B cell (primary cell): Measurements from ENCODE around the gene PAK6. TPM values are rescaled to one million over a fixed set of nuclear protein-coding genes. Genes with fewer than 3 reads are reported as not detected.

Source experiments
- ATAC-seq: fragments of 200-7000 bp; cut with Tn5 transposase; one replicate; pipeline ENCODE4 v1.10.0; 2021; ENCODE audit warnings: low read depth, mild to moderate bottlenecking, moderate number of reproducible peaks, moderate library complexity
- CTCF ChIA-PET: fragments of 350-600 bp; sonication (Branson Sonifier 250); formaldehyde crosslinking; loops from one replicate; lab custom pipeline; 2021; ENCODE audit warnings: antibody characterized with exemption, inconsistent platforms; lab: Charles Lee
- POLR2A ChIA-PET: fragments of 350-600 bp; sonication (Branson Sonifier 250); formaldehyde crosslinking; loops from one replicate; lab custom pipeline; 2021; ENCODE audit warnings: antibody characterized with exemption; lab: Charles Lee
- DNase-seq: peaks from one replicate; pipeline ENCODE4 v3.0.0; 2013
- H2AFZ ChIP-seq: 2 replicates; pipeline ENCODE4 v1.6.1; 2012; ENCODE audit warnings: mild to moderate bottlenecking, low read depth, low read length; ENCODE audit not compliant: insufficient read depth, poor library complexity, severe bottlenecking
- H3K27ac ChIP-seq, 2 donors: 1 replicate in 1 of 2; 2 replicates in 1 of 2; pipeline ENCODE4 v1.5.1; 2012 to 2013; ENCODE audit warnings: low read length in 2 of 2, mild to moderate bottlenecking in 2 of 2, moderate library complexity in 1 of 2
- H3K27me3 ChIP-seq, 4 experiments: fragments of 200-600 bp in 1 of 4; sonication (generic) in 1 of 4; replicated peaks in 1 of 4; 1 replicate in 2 of 4; 2 replicates in 2 of 4; pipeline versions ENCODE4 v1.6.1 to v1.7.0; 2013 to 2016; ENCODE audit warnings: low read length in 3 of 4, mild to moderate bottlenecking in 2 of 4, mixed read lengths in 1 of 4, moderate library complexity in 1 of 4; ENCODE audit not compliant: insufficient read depth in 4 of 4, control insufficient read depth in 3 of 4; ENCODE audit errors: control extremely low read depth in 1 of 4
- H3K36me3 ChIP-seq, 2 experiments: replicated peaks in 1 of 2; 1 replicate in 1 of 2; 2 replicates in 1 of 2; pipeline versions ENCODE4 v1.6.1 to v1.7.1; 2013; ENCODE audit warnings: low read length in 1 of 2; ENCODE audit not compliant: insufficient read depth in 2 of 2, control insufficient read depth in 1 of 2; ENCODE audit errors: control extremely low read depth in 1 of 2, extremely low read depth in 1 of 2
- H3K4me1 ChIP-seq, 2 donors: fragments of 200-600 bp in 1 of 2; sonication (generic) in 1 of 2; 1 replicate in 1 of 2; 2 replicates in 1 of 2; pipeline versions ENCODE4 v1.5.1 to v1.6.1; 2013 to 2017; ENCODE audit warnings: low read length in 2 of 2; ENCODE audit not compliant: control insufficient read depth in 2 of 2, insufficient read depth in 2 of 2
- H3K4me2 ChIP-seq: replicated peaks from 2 replicates; pipeline ENCODE3; 2012; ENCODE audit warnings: mild to moderate bottlenecking, low read depth, low read length; ENCODE audit not compliant: poor library complexity, severe bottlenecking
- H3K4me3 ChIP-seq, 5 experiments: fragments of 200-600 bp in 1 of 5; sonication (generic) in 1 of 5; 1 replicate in 3 of 5; 2 replicates in 2 of 5; pipeline versions ENCODE4 v1.5.1 to v1.7.0; 2011 to 2016; ENCODE audit warnings: low read length in 4 of 5, mild to moderate bottlenecking in 4 of 5, low read depth in 2 of 5, control low read depth in 1 of 5, moderate library complexity in 1 of 5; ENCODE audit not compliant: insufficient read depth in 1 of 5; ENCODE audit errors: control extremely low read depth in 1 of 5, extremely low read depth in 1 of 5
- H3K79me2 ChIP-seq: fragments of 200-600 bp; sonication (generic); one replicate; pipeline ENCODE4 v1.6.0; 2016; ENCODE audit warnings: low read length; ENCODE audit not compliant: control insufficient read depth, insufficient read depth
- H3K9ac ChIP-seq: fragments of 200-600 bp; sonication (generic); 2 replicates; pipeline ENCODE4 v1.6.1; 2017; ENCODE audit warnings: mild to moderate bottlenecking, low read length, moderate library complexity
- H3K9me3 ChIP-seq, 3 donors: one replicate each; pipeline versions ENCODE4 v1.6.1 to v1.7.1; 2013; ENCODE audit warnings: low read length in 2 of 3; ENCODE audit not compliant: control insufficient read depth in 2 of 3, insufficient read depth in 1 of 3; ENCODE audit errors: control extremely low read depth in 1 of 3
- H4K20me1 ChIP-seq: 2 replicates; pipeline ENCODE4 v1.6.0; 2012; ENCODE audit warnings: mild to moderate bottlenecking, low read length; ENCODE audit not compliant: insufficient read depth, control insufficient read depth, poor library complexity, severe bottlenecking
- H3K27ac Mint-ChIP-seq: one replicate; pipeline ENCODE4 v1.8.0; 2021; ENCODE audit warnings: mixed read lengths
- H3K27me3 Mint-ChIP-seq: one replicate; pipeline ENCODE4 v1.8.0; 2021; ENCODE audit warnings: mixed read lengths
- H3K4me1 Mint-ChIP-seq: one replicate; pipeline ENCODE4 v1.8.0; 2021; ENCODE audit warnings: mixed read lengths
- H3K4me3 Mint-ChIP-seq: one replicate; pipeline ENCODE4 v1.8.0; 2021; ENCODE audit warnings: mixed read lengths
- H3K9me3 Mint-ChIP-seq: one replicate; pipeline ENCODE4 v1.8.0; 2022; ENCODE audit warnings: mixed read lengths; ENCODE audit not compliant: insufficient read depth
- CTCF ChIP-seq: fragments of 200-600 bp; IDR thresholded peaks from one replicate; pipeline ENCODE4 v1.8.0; 2022; ENCODE audit warnings: antibody characterized with exemption, mild to moderate bottlenecking
- EZH2 ChIP-seq: IDR thresholded peaks from 2 replicates; pipeline ENCODE4 v1.6.1; 2012; ENCODE audit warnings: borderline replicate concordance, low read depth, mild to moderate bottlenecking, moderate library complexity, low read length; ENCODE audit not compliant: insufficient read depth, poor library complexity, severe bottlenecking
- WGBS: methylation state at CpG from one replicate; pipeline ENCODE4 v1.1.5; 2013; ENCODE audit warnings: missing lambda C conversion rate; ENCODE audit not compliant: insufficient coverage; 5-methylcytosine and 5-hydroxymethylcytosine counted together
- intact Hi-C: fragments of 100-400 bp; cut with micrococcal nuclease; formaldehyde crosslinking; loops from one replicate; pipeline ENCODE4 v1.10.0; 2022
- polyA plus RNA-seq: library from polyadenylated mRNA; depleted of rRNA; stranded (reverse); fragments of >200 nt; gene quantifications from 2 replicates; pipeline ENCODE4 v1.2.3, GENCODE V29; 2012
- total RNA-seq, 2 donors: library from RNA; stranded (reverse); fragments of 120-200 nt in 1 of 2; gene quantifications; 1 replicate in 1 of 2; 2 replicates in 1 of 2; pipeline versions ENCODE4 v1.2.3 to v1.2.4, GENCODE V29; 2013 to 2022

PAK6 gene
- total and polyA plus RNA-seq, 2 donors (not counting 1 experiment from before 2014, with no cell fraction given), result 0.45 to 1.2 TPM

GRCh38 chr15:40190591-40190990 lies 48.3 kb upstream of the PAK6 start:
- TF ChIP-seq CTCF (no peak), EZH2 (no peak)
- POLR2A ChIA-PET, result no interaction called here
- Histone ChIP-seq H2AFZ (no peak overlapping the region), H3K36me3 (no peaks in the 10 kb centered on the region), H3K79me2 (peaks cover 3% of the 10 kb centered on the region), H3K4me3 (no peak overlapping the region), H3K27me3 (no peaks in the 10 kb centered on the region), H3K4me1 (peaks cover 0 to under 1% of the 10 kb centered on the region in 2 donors), H3K4me2 (no peak overlapping the region), H4K20me1 (no peaks in the 10 kb centered on the region), H3K9ac (no peak overlapping the region), H3K27ac (no peak overlapping the region), H3K9me3 (no peaks in the 10 kb centered on the region)
- Mint-ChIP-seq H3K4me1 (peaks cover 4% of the 10 kb centered on the region), H3K27ac (no peak overlapping the region), H3K27me3 (no peaks in the 10 kb centered on the region), H3K9me3 (no peaks in the 10 kb centered on the region), H3K4me3 (no peak overlapping the region)
- 90% methylated on average over 2 of the region's 6 CpGs for WGBS
- no peak for ATAC-seq
- CTCF ChIA-PET, result interaction anchor here (0.7 kb wide), 2 partner anchors 10 to 147 kb away, joined by 3 read pairs; no protein-coding TSS in a partner anchor
- intact Hi-C loops, result no loop called here
- DNase-seq, result no peak

GRCh38 chr15:40192942-40193341 lies 45.9 kb upstream of the PAK6 start:
- Histone ChIP-seq H3K9me3 (no peaks in the 10 kb centered on the region), H3K79me2 (peaks cover 3% of the 10 kb centered on the region), H3K36me3 (no peaks in the 10 kb centered on the region), H3K9ac (no peak overlapping the region), H3K4me3 (no peak overlapping the region), H3K4me1 (no peaks in the 10 kb centered on the region), H3K27me3 (no peaks in the 10 kb centered on the region), H4K20me1 (no peaks in the 10 kb centered on the region), H2AFZ (no peak overlapping the region), H3K4me2 (no peak overlapping the region), H3K27ac (no peak overlapping the region)
- no peak for DNase-seq
- WGBS, result 100% methylated on average over 1 of the region's 1 CpG
- ChIA-PET CTCF (interaction anchor here (1.4 kb wide), 1 partner anchor 147 kb away, joined by 3 read pairs; no protein-coding TSS in a partner anchor), POLR2A (interaction anchor here (0.6 kb wide), 1 partner anchor 9 kb away, joined by 3 read pairs; no protein-coding TSS in a partner anchor)
- no peak for ATAC-seq
- Mint-ChIP-seq H3K27ac (no peak overlapping the region), H3K4me1 (peaks cover 10% of the 10 kb centered on the region), H3K4me3 (no peak overlapping the region), H3K27me3 (no peaks in the 10 kb centered on the region), H3K9me3 (no peaks in the 10 kb centered on the region)
- intact Hi-C loops, result no loop called here
- TF ChIP-seq CTCF, result no peak
- no peak for TF ChIP-seq EZH2
